Measurements from ENCODE around the gene ATP8B4. TPM values are rescaled to one million over a fixed set of nuclear protein-coding genes. Genes with fewer than 3 reads are reported as not detected.

The ATP8B4 gene
- total and polyA plus RNA-seq, 2 of the 8 experiments (the other 6 are each of a cell fraction or from before 2014, with no cell fraction given) = 0.17 to 0.24 TPM

DNA sequence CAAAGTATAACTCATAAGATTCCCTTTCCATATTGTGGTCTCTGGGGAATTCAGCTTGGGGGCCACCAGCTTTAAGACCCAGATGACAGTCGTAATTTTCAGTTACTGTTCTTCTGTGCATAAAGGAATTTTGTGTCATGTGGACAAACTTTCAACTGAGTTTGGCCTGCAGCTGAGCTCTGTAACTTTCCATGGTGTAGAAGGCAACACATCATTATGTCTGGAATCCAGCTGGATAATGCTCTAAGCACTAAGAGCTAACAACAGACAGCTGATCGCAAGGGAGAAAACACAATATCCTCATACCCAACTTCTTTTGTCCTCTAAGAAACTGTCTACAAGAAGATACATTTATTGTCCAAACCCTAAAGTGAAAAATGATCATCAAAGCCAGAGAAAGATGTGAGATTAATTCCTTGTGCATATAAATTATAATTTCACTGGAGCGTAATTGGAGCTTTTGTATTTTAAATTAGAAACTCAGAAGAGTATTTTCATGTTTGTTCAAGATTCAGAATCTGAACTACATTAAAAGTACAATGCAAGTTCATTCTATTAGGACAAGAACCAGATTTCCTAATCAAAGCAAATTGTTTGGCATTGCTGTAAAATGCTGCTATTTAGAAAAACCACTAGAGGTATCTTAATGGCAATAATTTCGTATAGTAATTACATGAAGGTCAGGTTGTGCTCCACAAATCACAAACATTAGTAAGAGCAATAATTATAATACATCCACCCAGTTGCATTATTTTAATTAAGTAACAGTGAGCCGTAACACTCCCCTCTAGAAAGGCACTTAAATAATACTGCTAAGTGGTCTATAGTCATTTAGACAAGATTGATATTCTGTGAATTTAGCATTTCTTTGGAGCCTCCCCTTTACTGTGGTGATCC, 218.8 kb downstream of the ATP8B4 start:
- no peak overlapping the region for H4K5ac ChIP-seq (ENCODE audit: insufficient read length, low read depth, low read length)
- H2BK5ac ChIP-seq (ENCODE audit: low read depth, low read length) = no peak overlapping the region
- FAIRE-seq (no peak), DNase-seq (ENCODE audit: low read depth in 1 of 2, low spot score in 2 of 2) (no peak)
- no peaks in the 10 kb centered on the region for H4K20me1 ChIP-seq (replicated peaks in 1 of 2; ENCODE audit: control insufficient read depth in 1 of 2, insufficient read depth in 2 of 2, low read length in 2 of 2)
- no peaks in the 10 kb centered on the region for H3K23me2 ChIP-seq (ENCODE audit: low read depth, low read length)
- H3K56ac ChIP-seq (replicated peaks; ENCODE audit: insufficient read length, low read depth, low read length) = no peak overlapping the region
- no peak overlapping the region for H4K8ac ChIP-seq (ENCODE audit: extremely low read depth, insufficient read depth, low read length)
- no peaks in the 10 kb centered on the region for H3K36me3 ChIP-seq (ENCODE audit: control insufficient read depth in 2 of 4, insufficient read depth in 4 of 4, low read length in 3 of 4)
- no peak overlapping the region for H3K4me3 ChIP-seq (ENCODE audit: extremely low read depth in 1 of 4, insufficient read depth in 2 of 4, low read depth in 3 of 4, low read length in 4 of 4)
- no peak overlapping the region for H3K4me2 ChIP-seq (ENCODE audit: insufficient read depth in 1 of 2, low read depth in 2 of 2, low read length in 2 of 2)
- peaks cover 0 to 1% (median 0%) of the 10 kb centered on the region in 4 experiments; a peak in 1 of 7 replicates for H3K27me3 ChIP-seq (replicated peaks in 1 of 4; ENCODE audit: control insufficient read depth in 3 of 4, extremely low read depth in 1 of 4, insufficient read depth in 3 of 4, low read length in 3 of 4)
- no peaks in the 10 kb centered on the region for H3K79me2 ChIP-seq (ENCODE audit: control insufficient read depth in 1 of 2, insufficient read depth in 2 of 2, low read length in 2 of 2)
- no peak overlapping the region for H4K91ac ChIP-seq (replicated peaks; ENCODE audit: insufficient read length, low read length)
- no peak overlapping the region for H3K4ac ChIP-seq (replicated peaks; ENCODE audit: insufficient read length, low read depth, low read length)
- TF ChIP-seq EZH2 (IDR thresholded peaks at IDR 0.05; ENCODE audit: low read depth, low read length, severe bottlenecking) = no peak
- no peak for TF ChIP-seq BCL11A (IDR thresholded peaks at IDR 0.05; ENCODE audit: low read depth in 2 of 2, low read length in 2 of 2)
- TF ChIP-seq CBX8 (IDR thresholded peaks at IDR 0.05; ENCODE audit: borderline replicate concordance, low read depth, low read length) = no peak
- TF ChIP-seq RBBP5 (IDR thresholded peaks at IDR 0.05; ENCODE audit: borderline replicate concordance, low read depth, low read length) = no peak
- no peak for TF ChIP-seq RXRA (IDR thresholded peaks at IDR 0.05; ENCODE audit: insufficient read depth, low read depth, low read length)
- TF ChIP-seq EP300 (IDR thresholded peaks at IDR 0.05; ENCODE audit: borderline replicate concordance in 1 of 2, low read depth in 2 of 2, low read length in 2 of 2) = no peak
- TF ChIP-seq HDAC2 (IDR thresholded peaks at IDR 0.05; ENCODE audit: borderline replicate concordance in 1 of 2, low read depth in 2 of 2, low read length in 2 of 2) = no peak
- no peak for TF ChIP-seq TBP (IDR thresholded peaks at IDR 0.05; ENCODE audit: low read depth, low read length)
- H3K14ac ChIP-seq (ENCODE audit: insufficient read length) = peak overlapping the region; percentile 56
- ChIA-PET CTCF (ENCODE audit: partially characterized antibody) (interaction anchor here (0.9 to 1.1 kb wide), 3 partner anchors 24 to 151 kb away, joined by 3 to 4 read pairs (median 4); no protein-coding TSS in a partner anchor), POLR2A (ENCODE audit: partially characterized antibody) (no interaction called here)
- WGBS, 2 experiments (ENCODE audit: extremely low coverage in 1 of 2, insufficient coverage in 1 of 2, insufficient read length in 1 of 2, insufficient replicate concordance in 2 of 2, low coverage in 1 of 2, low lambda C conversion rate in 2 of 2, missing lambda C conversion rate in 1 of 2) = 81% methylated on average over 5 of the region's 5 CpGs; no CpG with 5 or more reads in 1 of the 2 experiments
- no peaks in the 10 kb centered on the region for H3K9me3 ChIP-seq (ENCODE audit: insufficient read depth in 2 of 2, low read depth in 1 of 2, low read length in 1 of 2)
- H3K79me1 ChIP-seq (ENCODE audit: low read depth, low read length) = no peaks in the 10 kb centered on the region
- H2BK15ac ChIP-seq (ENCODE audit: low read length) = no peak overlapping the region
- no peak overlapping the region for H2BK120ac ChIP-seq (replicated peaks; ENCODE audit: low read depth, low read length)
- H3K9ac ChIP-seq (replicated peaks in 1 of 4; ENCODE audit: extremely low read depth in 1 of 4, low read depth in 3 of 4, low read length in 3 of 4) = no peak overlapping the region
- H3K18ac ChIP-seq (ENCODE audit: extremely low read depth, low read length) = no peak overlapping the region
- H2AK5ac ChIP-seq (ENCODE audit: low read depth, low read length) = no peak overlapping the region
- H3K27ac ChIP-seq (ENCODE audit: low read depth, low read length) = no peak overlapping the region
- H2BK20ac ChIP-seq (ENCODE audit: low read length) = no peak overlapping the region
- H3K23ac ChIP-seq (ENCODE audit: insufficient read length) = no peak overlapping the region
- H2BK12ac ChIP-seq (ENCODE audit: low read depth, low read length) = no peak overlapping the region
- no peak overlapping the region for H2AFZ ChIP-seq (ENCODE audit: low read length)
- H3K4me1 ChIP-seq (replicated peaks in 1 of 4; ENCODE audit: control insufficient read depth in 3 of 4, insufficient read depth in 4 of 4, low read length in 3 of 4) = peaks cover 0 to 4% (median 2%) of the 10 kb centered on the region in 4 experiments; a peak in 4 of 7 replicates
